Neuronal stem cell (in vitro differentiated cells): Measurements from ENCODE around the gene APOA1.

ENCODE experiments used
- DNase-seq: peaks from one replicate; pipeline ENCODE4 v3.0.0-alpha.2; 2013; ENCODE audit warnings: low spot score
- H2AFZ ChIP-seq: one replicate; pipeline ENCODE4 v1.6.1; 2013; ENCODE audit warnings: mild to moderate bottlenecking, low read length, inconsistent platforms
- H2AK5ac ChIP-seq: 2 replicates; pipeline ENCODE4 v1.6.1; 2013; ENCODE audit warnings: low read depth, mild to moderate bottlenecking, inconsistent platforms, low read length, moderate library complexity, mixed read lengths
- H2BK120ac ChIP-seq: 2 replicates; pipeline ENCODE4 v1.6.1; 2013; ENCODE audit warnings: low read depth, mild to moderate bottlenecking, inconsistent platforms, low read length, moderate library complexity, mixed read lengths
- H2BK12ac ChIP-seq: one replicate; pipeline ENCODE4 v1.6.1; 2013; ENCODE audit warnings: low read length, inconsistent platforms
- H2BK15ac ChIP-seq: 2 replicates; pipeline ENCODE4 v1.6.1; 2013; ENCODE audit warnings: mild to moderate bottlenecking, low read length, inconsistent platforms, mixed read lengths
- H2BK5ac ChIP-seq: one replicate; pipeline ENCODE4 v1.6.1; 2013; ENCODE audit warnings: inconsistent platforms, mild to moderate bottlenecking, low read length, moderate library complexity
- H3K14ac ChIP-seq: one replicate; pipeline ENCODE4 v1.6.1; 2013; ENCODE audit warnings: low read length, inconsistent platforms
- H3K18ac ChIP-seq: 2 replicates; pipeline ENCODE4 v1.6.1; 2013; ENCODE audit warnings: low read length, inconsistent platforms
- H3K23ac ChIP-seq: 2 replicates; pipeline ENCODE4 v1.6.1; 2013; ENCODE audit warnings: low read depth, mild to moderate bottlenecking, mixed read lengths, low read length, inconsistent platforms; ENCODE audit not compliant: poor library complexity
- H3K27ac ChIP-seq: replicated peaks from 3 replicates; pipeline ENCODE4 v1.5.1; 2013; ENCODE audit warnings: low read length, inconsistent platforms
- H3K27me3 ChIP-seq, 3 experiments: 2 replicates each; pipeline ENCODE4 v1.6.1; 2013; ENCODE audit warnings: low read length in 3 of 3, mild to moderate bottlenecking in 2 of 3, inconsistent platforms in 1 of 3, low read depth in 1 of 3, mixed read lengths in 1 of 3, moderate library complexity in 1 of 3; ENCODE audit not compliant: control insufficient read depth in 3 of 3, insufficient read depth in 3 of 3
- H3K36me3 ChIP-seq, 2 donors: replicated peaks in 1 of 2; 2 replicates each; pipeline ENCODE4 v1.6.1; 2013; ENCODE audit warnings: low read length in 2 of 2; ENCODE audit not compliant: control insufficient read depth in 2 of 2, insufficient read depth in 2 of 2
- H3K4ac ChIP-seq: 2 replicates; pipeline ENCODE4 v1.6.1; 2013; ENCODE audit warnings: inconsistent platforms, mild to moderate bottlenecking, low read length, moderate library complexity
- H3K4me1 ChIP-seq, 2 donors: 1 replicate in 1 of 2; 2 replicates in 1 of 2; pipeline ENCODE4 v1.6.1; 2013; ENCODE audit warnings: low read length in 2 of 2, low read depth in 1 of 2; ENCODE audit not compliant: control insufficient read depth in 2 of 2, insufficient read depth in 1 of 2
- H3K4me2 ChIP-seq: one replicate; pipeline ENCODE4 v1.6.1; 2013; ENCODE audit warnings: mild to moderate bottlenecking, low read length, inconsistent platforms; ENCODE audit not compliant: insufficient read depth, poor library complexity, severe bottlenecking
- H3K4me3 ChIP-seq, 2 donors: 2 replicates each; pipeline ENCODE4 v1.5.1; 2013; ENCODE audit warnings: low read length in 2 of 2, mild to moderate bottlenecking in 2 of 2, inconsistent platforms in 1 of 2, moderate library complexity in 1 of 2
- H3K79me1 ChIP-seq: one replicate; pipeline ENCODE4 v1.6.1; 2013; ENCODE audit warnings: low read depth, mild to moderate bottlenecking, inconsistent platforms, low read length, moderate library complexity
- H3K9ac ChIP-seq: one replicate; pipeline ENCODE4 v1.6.1; 2013; ENCODE audit warnings: mild to moderate bottlenecking, low read depth, low read length, inconsistent platforms; ENCODE audit not compliant: poor library complexity
- H3K9me3 ChIP-seq, 2 donors: replicated peaks in 1 of 2; 2 replicates each; pipeline versions ENCODE3 to v1.6.1; 2013; ENCODE audit warnings: low read length in 2 of 2, mild to moderate bottlenecking in 2 of 2, inconsistent platforms in 1 of 2, low read depth in 1 of 2, mixed read lengths in 1 of 2, moderate library complexity in 1 of 2; ENCODE audit not compliant: control insufficient read depth in 2 of 2, insufficient read depth in 1 of 2
- H4K8ac ChIP-seq: one replicate; pipeline ENCODE4 v1.6.1; 2013; ENCODE audit warnings: low read depth, mild to moderate bottlenecking, inconsistent platforms, low read length, moderate library complexity
- H4K91ac ChIP-seq: one replicate; pipeline ENCODE4 v1.6.1; 2013; ENCODE audit warnings: low read length, low read depth, mild to moderate bottlenecking, inconsistent platforms; ENCODE audit not compliant: poor library complexity
- WGBS, 2 donors: extraction: QIAGEN DNeasy Blood & Tissue Kit; methylation state at CpG; one replicate each; pipeline ENCODE4 v1.1.7; 2013; ENCODE audit warnings: missing lambda C conversion rate in 2 of 2, mixed read lengths in 1 of 2; ENCODE audit not compliant: insufficient read length in 2 of 2, insufficient replicate concordance in 1 of 2; ENCODE audit errors: extremely low coverage in 2 of 2; 5-methylcytosine and 5-hydroxymethylcytosine counted together

APOA1 gene

DNA sequence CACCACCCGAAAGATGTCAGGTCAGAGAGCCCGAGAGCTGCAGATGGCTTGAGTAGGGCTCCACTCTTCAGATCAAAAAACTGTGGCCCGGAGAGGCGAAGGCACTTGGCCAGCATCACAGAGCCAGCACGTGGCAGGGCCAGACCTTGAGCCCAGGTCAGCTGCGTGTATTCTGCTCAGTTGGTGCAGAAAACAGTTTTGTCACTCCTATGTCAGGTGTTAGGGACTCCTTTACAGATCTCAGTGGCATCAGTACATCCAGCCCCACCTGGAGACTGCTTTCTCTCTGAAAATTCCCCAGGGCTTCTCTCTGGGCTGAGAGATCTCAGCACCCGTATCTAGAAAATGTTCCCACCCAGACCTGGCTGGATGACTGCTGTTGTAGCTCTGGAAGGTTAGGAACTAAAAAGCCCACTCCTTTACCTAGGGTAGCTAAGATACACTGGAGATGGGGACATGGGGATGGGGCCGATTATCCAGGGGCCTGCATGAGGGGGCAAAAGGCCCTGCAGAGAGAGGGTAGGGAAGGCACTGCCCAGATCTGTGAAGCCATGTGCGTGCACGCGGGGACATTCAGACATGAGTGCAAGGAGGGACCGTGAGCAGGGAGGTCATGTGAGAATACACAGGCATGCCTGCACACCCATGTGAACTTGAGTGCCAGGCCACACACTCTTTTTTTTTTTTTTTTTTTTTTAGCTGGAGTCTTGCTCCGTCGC is 3.4 kb downstream of the APOA1 start:
- no peak for DNase-seq
- Histone ChIP-seq H3K14ac (peak overlapping the region; percentile 14), H3K27me3 (peaks cover 0 to 10% (median 0%) of the 10 kb centered on the region in 3 experiments), H3K4me1 (peaks cover 14 to 24% of the 10 kb centered on the region in 2 donors), H2BK12ac (no peak overlapping the region), H2AFZ (no peak overlapping the region), H3K9me3 (no peaks in the 10 kb centered on the region), H4K8ac (no peak overlapping the region), H3K36me3 (no peaks in the 10 kb centered on the region), H3K4me3 (no peak overlapping the region), H2BK5ac (no peak overlapping the region), H2BK15ac (no peak overlapping the region), H3K4me2 (no peak overlapping the region), H2BK120ac (no peak overlapping the region), H3K27ac (no peak overlapping the region), H2AK5ac (no peak overlapping the region), H3K9ac (no peak overlapping the region), H3K23ac (no peak overlapping the region), H3K4ac (no peak overlapping the region), H3K79me1 (no peaks in the 10 kb centered on the region), H4K91ac (no peak overlapping the region), H3K18ac (no peak overlapping the region)
- WGBS, 2 donors = no CpG with 5 or more reads among the region's 14 CpGs

DNA sequence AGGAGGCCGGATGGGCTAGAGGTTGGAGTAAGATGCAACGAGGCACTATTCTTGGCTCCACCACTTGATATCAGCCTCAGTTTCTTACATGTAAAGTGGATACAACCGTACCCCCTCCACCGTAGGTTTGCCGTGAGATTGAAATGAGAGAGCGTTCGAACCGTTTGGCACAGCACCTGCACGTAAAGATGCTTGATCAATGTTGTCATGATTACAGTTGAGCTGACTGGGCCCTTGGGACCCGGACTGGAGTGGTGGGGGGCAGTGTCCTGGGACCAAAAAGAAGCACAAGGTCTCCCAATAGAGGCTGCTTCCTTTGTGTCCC is 4.0 kb downstream of the APOA1 start:
- peaks cover 0 to 10% (median 0%) of the 10 kb centered on the region in 3 experiments for H3K27me3 ChIP-seq

DNA sequence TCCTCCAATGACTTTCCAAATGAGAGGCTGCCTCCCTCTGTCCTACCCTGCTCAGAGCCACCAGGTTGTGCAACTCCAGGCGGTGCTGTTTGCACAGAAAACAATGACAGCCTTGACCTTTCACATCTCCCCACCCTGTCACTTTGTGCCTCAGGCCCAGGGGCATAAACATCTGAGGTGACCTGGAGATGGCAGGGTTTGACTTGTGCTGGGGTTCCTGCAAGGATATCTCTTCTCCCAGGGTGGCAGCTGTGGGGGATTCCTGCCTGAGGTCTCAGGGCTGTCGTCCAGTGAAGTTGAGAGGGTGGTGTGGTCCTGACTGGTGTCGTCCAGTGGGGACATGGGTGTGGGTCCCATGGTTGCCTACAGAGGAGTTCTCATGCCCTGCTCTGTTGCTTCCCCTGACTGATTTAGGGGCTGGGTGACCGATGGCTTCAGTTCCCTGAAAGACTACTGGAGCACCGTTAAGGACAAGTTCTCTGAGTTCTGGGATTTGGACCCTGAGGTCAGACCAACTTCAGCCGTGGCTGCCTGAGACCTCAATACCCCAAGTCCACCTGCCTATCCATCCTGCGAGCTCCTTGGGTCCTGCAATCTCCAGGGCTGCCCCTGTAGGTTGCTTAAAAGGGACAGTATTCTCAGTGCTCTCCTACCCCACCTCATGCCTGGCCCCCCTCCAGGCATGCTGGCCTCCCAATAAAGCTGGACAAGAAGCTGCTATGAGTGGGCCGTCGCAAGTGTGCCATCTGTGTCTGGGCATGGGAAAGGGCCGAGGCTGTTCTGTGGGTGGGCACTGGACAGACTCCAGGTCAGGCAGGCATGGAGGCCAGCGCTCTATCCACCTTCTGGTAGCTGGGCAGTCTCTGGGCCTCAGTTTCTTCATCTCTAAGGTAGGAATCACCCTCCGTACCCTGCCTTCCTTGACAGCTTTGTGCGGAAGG is 4.8 kb downstream of the APOA1 start:
- peak overlapping the region; percentile 31 for H3K14ac ChIP-seq

More for the DNA sequence above, 4.0 kb downstream of the APOA1 start:
- Histone ChIP-seq H3K4me1 (peaks cover 14 to 24% of the 10 kb centered on the region in 2 donors), H4K8ac (no peak overlapping the region), H2BK12ac (no peak overlapping the region), H3K27ac (no peak overlapping the region), H3K4ac (no peak overlapping the region), H3K23ac (peak overlapping the region; percentile 9), H2BK5ac (no peak overlapping the region), H2BK120ac (no peak overlapping the region), H3K4me3 (no peak overlapping the region), H3K79me1 (no peaks in the 10 kb centered on the region), H3K36me3 (no peaks in the 10 kb centered on the region), H2AFZ (no peak overlapping the region), H3K14ac (no peak overlapping the region), H3K9ac (no peak overlapping the region), H3K4me2 (no peak overlapping the region), H3K18ac (no peak overlapping the region), H2BK15ac (no peak overlapping the region), H2AK5ac (no peak overlapping the region), H4K91ac (no peak overlapping the region), H3K9me3 (no peaks in the 10 kb centered on the region)
- WGBS, 2 donors = no CpG with 5 or more reads among the region's 10 CpGs
- no peak for DNase-seq

DNA sequence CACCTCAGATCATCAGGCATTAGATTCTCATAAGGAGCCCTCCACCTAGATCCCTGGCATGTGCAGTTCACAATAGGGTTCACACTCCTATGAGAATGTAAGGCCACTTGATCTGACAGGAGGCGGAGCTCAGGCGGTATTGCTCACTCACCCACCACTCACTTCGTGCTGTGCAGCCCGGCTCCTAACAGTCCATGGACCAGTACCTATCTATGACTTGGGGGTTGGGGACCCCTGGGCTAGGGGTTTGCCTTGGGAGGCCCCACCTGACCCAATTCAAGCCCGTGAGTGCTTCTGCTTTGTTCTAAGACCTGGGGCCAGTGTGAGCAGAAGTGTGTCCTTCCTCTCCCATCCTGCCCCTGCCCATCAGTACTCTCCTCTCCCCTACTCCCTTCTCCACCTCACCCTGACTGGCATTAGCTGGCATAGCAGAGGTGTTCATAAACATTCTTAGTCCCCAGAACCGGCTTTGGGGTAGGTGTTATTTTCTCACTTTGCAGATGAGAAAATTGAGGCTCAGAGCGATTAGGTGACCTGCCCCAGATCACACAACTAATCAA is 5.6 kb downstream of the APOA1 start:
- no peak for DNase-seq
- Histone ChIP-seq H3K27ac (no peak overlapping the region), H3K4me2 (no peak overlapping the region), H3K79me1 (no peaks in the 10 kb centered on the region), H3K9ac (no peak overlapping the region), H2BK12ac (no peak overlapping the region), H4K91ac (no peak overlapping the region), H2BK5ac (no peak overlapping the region), H3K36me3 (no peaks in the 10 kb centered on the region), H4K8ac (no peak overlapping the region), H3K4me1 (peaks cover 5 to 12% of the 10 kb centered on the region in 2 donors), H3K18ac (no peak overlapping the region), H2BK15ac (no peak overlapping the region), H3K14ac (no peak overlapping the region), H3K23ac (no peak overlapping the region), H3K9me3 (no peaks in the 10 kb centered on the region), H2AFZ (no peak overlapping the region), H2BK120ac (no peak overlapping the region), H3K4ac (no peak overlapping the region), H2AK5ac (no peak overlapping the region), H3K27me3 (peaks cover 0 to 10% (median 0%) of the 10 kb centered on the region in 3 experiments), H3K4me3 (no peak overlapping the region)
- WGBS, 2 donors = no CpG with 5 or more reads among the region's 7 CpGs

More for the DNA sequence above, 4.8 kb downstream of the APOA1 start:
- Histone ChIP-seq H3K79me1 (no peaks in the 10 kb centered on the region), H3K18ac (peak overlapping the region; percentile 16), H4K8ac (no peak overlapping the region), H2AK5ac (peak overlapping the region; percentile 66), H3K4ac (no peak overlapping the region), H3K27ac (no peak overlapping the region), H3K9me3 (no peaks in the 10 kb centered on the region), H2AFZ (no peak overlapping the region), H3K23ac (no peak overlapping the region), H2BK12ac (peak overlapping the region; percentile 19), H3K36me3 (no peaks in the 10 kb centered on the region), H3K4me3 (no peak overlapping the region), H4K91ac (no peak overlapping the region), H3K27me3 (peaks cover 0 to 10% (median 0%) of the 10 kb centered on the region in 3 experiments), H2BK15ac (peak overlapping the region; percentile 15), H3K4me2 (peak overlapping the region; percentile 4), H2BK5ac (no peak overlapping the region), H3K9ac (no peak overlapping the region), H2BK120ac (no peak overlapping the region), H3K4me1 (peaks cover 10 to 18% of the 10 kb centered on the region in 2 donors)
- no CpG with 5 or more reads among the region's 13 CpGs for WGBS, 2 donors
- no peak for DNase-seq
